Hindlimb muscle (tissue), 1 donor: ENCODE measurements around the gene MB. TPM values are rescaled to one million over a fixed set of nuclear protein-coding genes. Genes with fewer than 3 reads are reported as not detected.

ENCODE experiments used
- DNase-seq: peaks from one replicate; pipeline ENCODE4 v3.0.0-alpha.2; 2013
- polyA plus RNA-seq: library from polyadenylated mRNA; unstranded; fragments of 120-200 nt; gene quantifications from one replicate; pipeline ENCODE4 v1.2.1, GENCODE V29; 2013; ENCODE audit not compliant: insufficient read length

Gene MB
- polyA plus RNA-seq, 1 donor = 215 TPM

- no peak for DNase-seq
Measured at GRCh38 chr22:35615156-35615555, 2.0 kb downstream of the MB start.

GRCh38 chr22:35614404-35614803 is 2.7 kb downstream of the MB start:
- no peak for DNase-seq

GRCh38 chr22:35612903-35613302 is 4.2 kb downstream of the MB start:
- no peak for DNase-seq

DNA sequence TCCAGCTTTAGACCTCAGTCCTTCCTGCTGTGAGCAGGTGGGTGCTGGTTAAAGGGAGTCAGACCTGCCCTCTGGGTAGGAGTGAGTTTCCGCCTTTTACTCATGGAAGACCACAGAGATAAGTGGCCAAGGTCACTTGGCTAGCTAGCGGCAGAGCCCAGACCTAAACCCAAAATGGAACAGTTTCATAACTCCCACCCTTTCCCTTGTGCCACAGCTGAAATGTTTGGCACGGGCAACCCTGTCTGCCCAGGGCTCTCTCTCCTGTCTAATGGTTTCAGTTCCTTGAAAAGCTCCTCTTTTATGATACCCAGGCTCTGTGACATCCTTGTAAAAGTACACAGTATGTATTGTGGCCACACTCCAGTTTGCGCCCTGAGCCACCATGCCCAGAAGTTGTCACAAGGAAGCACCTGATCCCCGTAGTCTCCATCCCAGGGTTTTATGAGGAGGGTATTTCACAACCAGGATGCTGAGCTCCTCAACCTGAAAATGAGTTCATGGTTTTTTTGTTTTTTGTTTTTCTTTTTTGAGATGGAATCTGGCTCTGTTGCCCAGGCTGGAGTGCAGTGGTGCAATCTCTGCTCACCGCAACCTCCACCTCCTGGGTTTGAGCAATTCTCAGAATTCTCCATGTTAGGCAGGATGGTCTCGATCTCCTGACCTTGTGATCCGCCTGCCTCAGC is 5.1 kb downstream of the MB start:
- no peak for DNase-seq

DNA sequence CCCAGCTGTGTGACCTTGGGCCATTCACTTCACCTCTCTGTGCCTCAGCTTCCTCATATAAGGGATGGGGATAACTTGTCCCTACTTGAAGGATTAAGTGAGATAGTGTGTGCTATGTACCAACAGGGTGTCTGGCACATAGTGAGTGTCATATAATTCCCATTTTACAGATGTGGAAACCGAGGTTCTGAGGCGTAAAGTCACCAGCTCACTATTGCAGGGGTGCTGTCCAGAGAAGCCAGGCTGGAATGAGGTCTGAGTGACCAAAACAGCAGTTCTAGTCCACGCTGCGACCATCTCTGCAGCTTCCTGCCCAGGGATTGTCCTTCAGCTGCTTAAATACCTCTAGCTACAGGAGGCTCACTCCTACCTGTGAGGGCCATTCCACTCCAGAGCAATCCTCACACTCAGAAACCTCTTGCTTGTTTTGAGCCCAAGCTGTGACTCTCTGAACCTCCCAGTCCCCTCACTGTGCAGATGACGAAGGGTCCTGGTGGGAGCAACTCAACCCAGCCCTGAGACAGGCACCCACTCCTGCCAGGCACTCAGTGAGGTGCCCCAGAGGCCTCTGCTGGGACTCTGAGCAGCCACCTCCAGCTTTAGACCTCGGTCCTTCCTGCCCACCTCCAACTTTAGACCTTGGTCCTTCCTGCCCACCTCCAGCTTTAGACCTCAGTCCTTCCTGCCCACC is 5.8 kb downstream of the MB start:
- DNase-seq = no peak

DNA sequence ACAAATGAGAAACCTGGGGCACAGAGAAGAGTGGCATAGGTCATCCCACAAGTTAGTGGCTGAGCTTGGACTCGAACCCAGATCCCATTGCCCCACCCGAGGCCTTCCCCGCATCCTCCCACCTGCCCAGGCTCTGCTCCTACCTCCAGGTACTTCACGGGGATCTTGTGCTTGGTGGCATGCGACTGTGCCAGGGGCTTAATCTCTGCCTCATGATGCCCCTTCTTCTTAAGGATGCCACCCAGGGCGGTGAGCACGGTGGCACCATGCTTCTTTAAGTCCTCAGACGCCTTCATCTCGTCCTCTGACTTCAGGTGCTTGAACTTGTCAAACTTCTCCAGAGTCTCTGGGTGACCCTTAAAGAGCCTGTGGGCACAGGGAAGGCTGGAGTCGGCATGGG is 6.4 kb downstream of the MB start:
- no peak for DNase-seq

DNA sequence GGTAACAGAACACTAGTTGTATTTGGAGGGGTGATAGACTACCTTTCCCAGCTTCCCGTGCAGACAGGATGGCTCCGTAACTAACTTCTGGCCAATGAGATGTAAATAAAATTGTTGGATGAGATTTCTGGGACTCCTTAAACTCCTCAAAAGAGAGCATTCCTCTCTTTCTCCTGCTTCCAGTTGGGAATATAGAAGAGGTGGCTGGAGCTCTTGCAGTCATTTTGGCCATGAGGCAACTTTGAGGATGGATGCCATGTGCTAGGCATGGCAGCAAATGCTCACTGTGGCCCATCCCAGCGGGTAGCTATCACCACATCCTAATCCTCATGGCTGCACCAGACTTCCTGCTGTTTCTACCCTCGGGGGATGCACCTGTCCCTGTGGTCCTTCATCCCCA is 7.4 kb downstream of the MB start:
- no peak for DNase-seq

DNA sequence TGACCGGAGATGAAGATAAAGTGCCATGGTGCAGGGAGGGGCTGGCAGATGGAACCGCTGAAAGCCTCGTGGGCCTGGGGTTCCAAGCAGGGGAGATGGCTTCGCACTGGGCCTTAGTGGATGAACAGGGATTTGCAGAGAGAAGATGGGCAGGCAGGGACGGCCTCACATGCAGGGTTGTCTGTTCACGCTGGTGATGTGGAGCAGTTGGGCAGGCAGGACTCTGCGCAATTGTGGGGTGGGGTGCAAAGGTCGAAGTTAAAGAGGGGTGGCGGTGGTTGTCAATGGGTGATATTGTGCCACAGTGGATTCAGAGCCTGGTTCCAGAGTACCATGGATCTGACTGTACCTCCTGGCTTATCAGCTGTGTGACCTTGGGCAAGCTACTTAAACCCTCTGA is 7.9 kb downstream of the MB start:
- no peak for DNase-seq

GRCh38 chr22:35608088-35608487 is 9.0 kb downstream of the MB start:
- DNase-seq = no peak

GRCh38 chr22:35606916-35607315 is 10.2 kb downstream of the MB start:
- no peak for DNase-seq

DNA sequence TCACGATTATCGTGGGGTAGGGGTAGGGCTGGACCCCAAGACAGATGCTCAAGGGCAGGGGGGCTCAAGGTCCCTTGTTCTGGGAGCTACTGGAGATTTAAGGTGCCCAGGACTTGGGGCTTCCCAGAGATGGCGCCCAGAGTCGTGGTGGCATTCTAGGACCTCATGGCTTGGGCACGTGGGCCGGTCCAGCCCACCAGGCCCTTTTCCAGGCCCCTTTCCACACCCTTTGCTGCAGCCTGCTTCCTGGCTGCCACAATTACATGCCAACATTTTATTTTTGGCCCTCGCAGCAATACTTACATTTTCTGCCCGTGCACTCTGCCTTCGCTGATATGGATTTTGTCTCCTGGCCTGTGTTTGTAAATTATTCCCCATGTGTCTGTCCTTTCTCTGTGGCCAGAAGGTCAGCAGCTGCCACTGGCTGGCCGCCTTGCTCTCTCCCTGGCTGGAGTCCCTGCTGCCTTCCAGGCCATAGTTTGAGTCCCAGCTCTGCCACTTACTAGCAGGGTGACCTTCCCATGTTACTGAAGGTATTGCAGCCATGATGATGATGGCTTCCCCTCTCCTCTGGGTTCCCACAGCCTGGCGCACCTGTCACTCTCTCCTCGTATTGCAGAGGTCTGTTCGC is 11.2 kb downstream of the MB start:
- DNase-seq = no peak

- DNase-seq = no peak
Measured at GRCh38 chr22:35605369-35605680, 11.8 kb downstream of the MB start.

- DNase-seq = no peak
Measured at GRCh38 chr22:35604621-35605368, 12.3 kb downstream of the MB start.

GRCh38 chr22:35601743-35602615 is 15.2 kb downstream of the MB start:
- no peak for DNase-seq

- DNase-seq = no peak
Measured at GRCh38 chr22:35601013-35601580, 16.0 kb downstream of the MB start.

DNA sequence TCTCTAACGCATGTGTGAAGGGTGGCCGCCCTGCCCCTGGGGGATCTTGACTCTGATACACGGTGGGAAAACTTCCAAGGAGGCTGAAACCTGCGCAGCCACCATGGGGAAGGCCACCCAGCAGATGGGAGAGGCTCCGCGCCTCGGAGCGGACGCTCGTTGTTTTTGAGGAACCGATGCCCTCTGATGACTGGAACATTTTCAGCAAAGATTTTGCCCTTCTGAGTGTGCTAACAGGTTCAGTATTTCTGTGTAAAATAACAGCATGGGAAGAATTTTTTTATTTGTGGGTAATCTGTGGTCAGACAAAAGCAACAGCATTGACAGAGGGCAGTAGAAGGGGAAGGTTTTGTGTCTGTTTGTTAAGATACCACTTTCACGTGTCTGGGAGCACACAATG is 16.7 kb downstream of the MB start:
- no peak for DNase-seq

GRCh38 chr22:35599364-35599763 is 17.8 kb downstream of the MB start:
- DNase-seq = no peak

DNA sequence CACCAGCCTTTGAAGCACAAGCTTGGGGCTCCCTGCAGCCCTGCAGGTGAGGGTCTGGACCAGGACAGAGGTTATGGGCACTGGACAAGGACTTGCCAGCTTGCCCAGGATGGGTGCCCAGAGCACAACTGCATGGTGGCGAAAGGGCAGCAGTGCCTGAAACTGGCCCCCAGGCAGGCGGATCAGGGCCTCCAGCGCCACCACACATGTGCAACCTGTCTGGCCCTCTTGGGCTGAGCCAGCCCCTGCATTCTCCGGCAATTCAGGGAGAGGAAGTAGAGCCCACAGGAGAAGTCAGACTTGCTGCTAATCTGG is 18.8 kb downstream of the MB start:
- DNase-seq = no peak

DNA sequence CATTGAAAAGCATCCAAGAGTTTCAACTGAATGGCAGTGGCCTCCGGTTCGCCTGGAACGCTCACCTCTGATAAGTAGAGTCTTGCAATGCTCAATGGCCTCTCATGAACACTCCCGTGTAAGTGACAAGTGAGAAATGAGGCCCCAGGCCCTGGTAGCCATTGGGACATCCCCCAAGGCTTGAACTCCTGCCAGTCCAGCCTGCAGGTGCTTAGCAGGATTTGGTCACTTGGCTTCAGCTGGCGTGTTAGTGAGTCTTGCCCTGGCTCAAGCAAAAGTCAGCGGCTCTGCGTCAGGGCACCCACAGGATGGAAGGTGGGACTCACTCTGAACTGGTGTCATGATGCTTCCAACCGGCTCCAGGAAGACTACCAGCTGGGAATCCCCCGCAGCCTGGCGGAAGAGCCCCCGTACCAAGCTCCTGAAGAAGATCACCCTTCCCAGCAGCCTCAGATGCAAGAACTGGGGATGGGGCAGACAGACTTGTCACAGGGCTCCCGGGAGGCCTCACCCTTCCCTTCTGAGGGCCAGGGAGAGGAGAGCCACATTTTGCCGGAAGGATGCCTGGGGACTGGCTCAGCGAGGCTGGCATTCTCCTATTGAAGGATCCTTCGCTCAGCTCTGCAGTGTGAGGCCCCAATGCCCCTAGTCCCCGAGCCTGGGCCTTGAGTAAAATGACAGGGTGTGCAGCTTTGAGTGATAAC is 19.3 kb downstream of the MB start:
- no peak for DNase-seq

DNA sequence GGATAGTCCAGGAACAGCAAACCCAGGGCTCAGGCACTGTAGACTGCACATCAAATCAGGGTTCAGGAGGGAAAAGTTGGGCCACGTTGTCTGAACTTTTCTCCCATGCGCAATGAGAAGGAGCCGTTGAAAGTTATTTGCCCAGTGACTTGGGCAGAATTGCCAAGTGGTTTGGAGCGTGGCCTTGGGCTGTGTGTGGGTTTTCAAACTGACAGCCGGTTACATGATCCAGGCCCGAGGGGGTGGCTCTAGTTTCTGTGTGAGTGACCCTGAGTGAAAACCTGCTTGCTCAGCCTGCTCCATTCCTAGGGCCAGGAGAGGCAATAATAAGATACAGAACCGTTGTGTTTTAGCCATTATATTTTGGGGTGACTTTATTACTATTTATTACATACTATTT is 20.3 kb downstream of the MB start:
- DNase-seq = no peak

- DNase-seq = no peak
Measured at GRCh38 chr22:35594686-35595085, 22.4 kb downstream of the MB start.
